KMS-11 (cell line): ENCODE data around the gene STPG1.
A peak's percentile ranks its signal among the peaks of the same experiment; 100 is the strongest.

Experiments
- H2AFZ ChIP-seq: fragments of 200-600 bp; sonication (generic); 2 replicates; pipeline ENCODE4 v1.6.1; 2016; ENCODE audit warnings: antibody characterized with exemption, mixed run types, low read depth
- H3K27ac ChIP-seq: fragments of 200-600 bp; sonication (generic); 2 replicates; pipeline ENCODE4 v1.6.1; 2016; ENCODE audit warnings: mild to moderate bottlenecking, mixed run types
- H3K27me3 ChIP-seq: fragments of 200-600 bp; sonication (generic); 2 replicates; pipeline ENCODE4 v1.6.1; 2017; ENCODE audit warnings: mild to moderate bottlenecking, low read depth, mixed run types, moderate library complexity; ENCODE audit not compliant: insufficient read depth
- H3K36me3 ChIP-seq: fragments of 200-600 bp; sonication (generic); 2 replicates; pipeline ENCODE4 v1.6.1; 2017; ENCODE audit warnings: mild to moderate bottlenecking, mixed run types; ENCODE audit not compliant: insufficient read depth
- H3K4me1 ChIP-seq: fragments of 200-600 bp; sonication (generic); 2 replicates; pipeline ENCODE4 v1.6.1; 2016; ENCODE audit warnings: mild to moderate bottlenecking, low read depth, mixed run types; ENCODE audit not compliant: poor library complexity, severe bottlenecking
- H3K4me2 ChIP-seq: fragments of 200-600 bp; sonication (generic); 2 replicates; pipeline ENCODE4 v1.7.0; 2016; ENCODE audit warnings: mild to moderate bottlenecking, mixed run types
- H3K4me3 ChIP-seq: fragments of 200-600 bp; sonication (generic); IDR thresholded peaks from 2 replicates; pipeline ENCODE4 v1.6.1; 2017; ENCODE audit warnings: low read depth, low read length, mixed read lengths; ENCODE audit not compliant: insufficient read depth
- H3K79me2 ChIP-seq: fragments of 200-600 bp; sonication (generic); 2 replicates; pipeline ENCODE4 v1.6.1; 2016; ENCODE audit warnings: low read depth, mixed run types; ENCODE audit not compliant: insufficient read depth
- H3K9ac ChIP-seq: fragments of 200-600 bp; sonication (generic); 2 replicates; pipeline ENCODE4 v1.6.1; 2016; ENCODE audit warnings: mild to moderate bottlenecking, mixed run types
- H4K20me1 ChIP-seq: fragments of 200-600 bp; sonication (generic); 2 replicates; pipeline ENCODE4 v1.6.1; 2016; ENCODE audit warnings: mild to moderate bottlenecking, mixed run types; ENCODE audit not compliant: insufficient read depth
- CTCF ChIP-seq: fragments of 200-600 bp; sonication (generic); conservative IDR thresholded peaks from 2 replicates; pipeline ENCODE4 v1.6.1; 2017; ENCODE audit warnings: low read depth, mild to moderate bottlenecking, antibody characterized with exemption, low read length, moderate library complexity, mixed read lengths

The STPG1 gene

GRCh38 chr1:24319962-24320361, 93.6 kb downstream of the STPG1 start:
- no peaks in the 10 kb centered on the region for H4K20me1 ChIP-seq
- no peak for TF ChIP-seq CTCF
- H2AFZ ChIP-seq, result no peak overlapping the region
- no peak overlapping the region for H3K9ac ChIP-seq
- peaks cover 42% of the 10 kb centered on the region for H3K4me1 ChIP-seq
- no peaks in the 10 kb centered on the region for H3K36me3 ChIP-seq
- H3K4me2 ChIP-seq, result no peak overlapping the region
- peaks cover 43% of the 10 kb centered on the region for H3K27me3 ChIP-seq
- no peak overlapping the region for H3K4me3 ChIP-seq
- no peak overlapping the region for H3K27ac ChIP-seq
- H3K79me2 ChIP-seq, result no peaks in the 10 kb centered on the region

GRCh38 chr1:24319312-24319863, 94.2 kb downstream of the STPG1 start, which contains the start of gene GRHL3:
Gene GRHL3 (plus strand): TSS chr1:24319357. CDS start chr1:24319552, 195 bp downstream.
- Histone ChIP-seq H3K4me1 (peaks cover 42% of the 10 kb centered on the region), H2AFZ (no peak within 1 kb of the TSS), H3K4me2 (peak within 1 kb of the TSS; percentile 30; the same call in 1 of the 2 replicates)

GRCh38 chr1:24318615-24319311, 94.8 kb downstream of the STPG1 start:
- H3K27ac ChIP-seq, result no peak overlapping the region
- H3K4me2 ChIP-seq, result peak overlapping the region; percentile 30; the same call in 1 of the 2 replicates
- no peaks in the 10 kb centered on the region for H3K79me2 ChIP-seq
- TF ChIP-seq CTCF, result no peak
- no peaks in the 10 kb centered on the region for H3K36me3 ChIP-seq
- H3K4me1 ChIP-seq, result peaks cover 40% of the 10 kb centered on the region
- no peak overlapping the region for H2AFZ ChIP-seq
- peaks cover 35% of the 10 kb centered on the region for H3K27me3 ChIP-seq
- H3K9ac ChIP-seq, result no peak overlapping the region
- no peaks in the 10 kb centered on the region for H4K20me1 ChIP-seq
- H3K4me3 ChIP-seq, result no peak overlapping the region

More at GRCh38 chr1:24319312-24319863, 94.2 kb downstream of the STPG1 start, which contains the start of gene GRHL3:
- no peak for TF ChIP-seq CTCF
- Histone ChIP-seq H3K4me3 (no peak within 1 kb of the TSS), H3K27ac (no peak within 1 kb of the TSS), H3K79me2 (no peaks in the 10 kb centered on the region), H3K9ac (no peak within 1 kb of the TSS), H4K20me1 (no peaks in the 10 kb centered on the region), H3K36me3 (no peaks in the 10 kb centered on the region), H3K27me3 (peaks cover 41% of the 10 kb centered on the region)

- H3K4me2 ChIP-seq, result no peak overlapping the region
- peaks cover 28% of the 10 kb centered on the region for H3K27me3 ChIP-seq
- H2AFZ ChIP-seq, result no peak overlapping the region
- no peaks in the 10 kb centered on the region for H3K36me3 ChIP-seq
- H3K4me1 ChIP-seq, result peaks cover 34% of the 10 kb centered on the region
- H3K4me3 ChIP-seq, result no peak overlapping the region
- no peak overlapping the region for H3K9ac ChIP-seq
- TF ChIP-seq CTCF, result no peak
- H3K27ac ChIP-seq, result no peak overlapping the region
- no peaks in the 10 kb centered on the region for H4K20me1 ChIP-seq
- no peaks in the 10 kb centered on the region for H3K79me2 ChIP-seq
Measured at GRCh38 chr1:24317956-24318614, 95.5 kb downstream of the STPG1 start.
